NOMO-1 (cell line): ENCODE measurements around the gene ANAPC16.
"Not testable (repeated sequence)": the region's sequence is repeated elsewhere in the genome, so short reads cannot be mapped to it uniquely, and the experiment has no call there.

Experiments used
- DNase-seq, 2 experiments: peaks; one replicate each; lab custom pipeline; 2025; ENCODE audit not compliant: unreplicated experiment in 2 of 2; lab: John Stamatoyannopoulos, UW

The ANAPC16 gene

DNA sequence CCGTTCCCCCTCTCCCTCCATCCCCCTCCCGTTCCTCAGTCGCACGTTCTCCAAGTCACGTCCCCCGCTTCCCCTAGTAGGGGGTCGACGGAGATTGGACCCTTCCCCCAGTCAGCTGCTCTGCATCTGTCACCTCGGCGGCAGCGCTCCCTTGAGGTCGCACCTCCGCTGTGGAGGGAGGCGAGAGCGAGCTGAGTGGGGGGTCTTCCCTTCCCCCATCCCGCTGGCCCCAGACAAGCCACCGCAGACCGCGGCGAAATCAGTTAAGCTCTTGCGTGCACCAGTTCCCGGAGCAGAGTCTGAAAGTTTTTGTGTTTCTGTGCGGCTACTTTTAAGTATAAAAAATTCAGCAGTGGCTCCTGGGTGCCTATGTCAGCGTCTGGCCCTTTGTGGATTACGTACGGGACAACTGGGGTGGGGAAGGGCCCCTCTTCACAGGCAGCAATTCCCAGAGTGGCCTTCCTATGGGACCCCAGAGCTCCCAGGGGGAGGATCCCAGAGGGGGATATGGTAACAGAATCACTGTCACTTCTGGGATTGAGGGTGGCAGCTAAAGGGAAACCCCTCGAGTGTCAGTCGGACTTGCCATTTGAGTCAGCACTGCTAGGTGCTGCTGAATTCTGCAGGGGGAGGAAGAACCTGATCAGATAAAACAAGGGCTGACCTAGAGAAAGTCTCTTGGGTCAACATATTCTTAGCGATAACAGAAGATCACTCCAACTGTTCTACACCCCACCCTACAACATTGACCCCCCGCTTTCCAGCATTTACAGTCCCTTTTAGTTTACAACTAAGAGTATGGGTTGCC lies 45.4 kb downstream of the ANAPC16 start:
- DNase-seq, result peak; percentile 38 to 51

DNA sequence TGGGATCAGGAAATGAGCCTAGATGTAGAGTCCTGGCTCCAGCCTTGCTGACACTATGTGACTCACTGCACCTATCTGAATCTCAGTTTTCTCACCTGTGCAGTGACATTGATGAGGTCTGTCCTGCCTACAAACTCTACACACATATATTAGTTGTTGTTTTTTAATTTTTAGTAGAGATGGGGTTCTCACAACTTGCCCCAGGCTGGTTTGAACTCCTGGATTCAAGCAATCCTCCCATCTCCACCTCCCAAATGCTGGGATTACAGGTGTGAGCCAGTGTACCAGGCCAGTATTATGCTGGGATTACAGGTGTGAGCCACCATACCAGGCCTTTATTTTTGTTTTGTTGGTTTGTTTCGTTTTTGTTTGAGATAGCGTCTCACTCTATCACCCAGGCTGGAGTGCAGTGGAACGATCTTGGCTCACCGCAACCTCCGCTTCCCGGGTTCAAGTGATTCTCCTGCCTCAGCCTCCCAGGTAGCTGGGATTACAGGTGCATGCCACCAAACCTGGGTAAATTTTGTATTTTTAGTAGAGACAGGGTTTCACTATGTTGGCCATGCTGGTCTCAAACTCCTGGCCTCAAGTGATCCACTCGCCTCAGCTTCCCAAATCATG lies 46.1 kb downstream of the ANAPC16 start:
- no peak for DNase-seq

DNA sequence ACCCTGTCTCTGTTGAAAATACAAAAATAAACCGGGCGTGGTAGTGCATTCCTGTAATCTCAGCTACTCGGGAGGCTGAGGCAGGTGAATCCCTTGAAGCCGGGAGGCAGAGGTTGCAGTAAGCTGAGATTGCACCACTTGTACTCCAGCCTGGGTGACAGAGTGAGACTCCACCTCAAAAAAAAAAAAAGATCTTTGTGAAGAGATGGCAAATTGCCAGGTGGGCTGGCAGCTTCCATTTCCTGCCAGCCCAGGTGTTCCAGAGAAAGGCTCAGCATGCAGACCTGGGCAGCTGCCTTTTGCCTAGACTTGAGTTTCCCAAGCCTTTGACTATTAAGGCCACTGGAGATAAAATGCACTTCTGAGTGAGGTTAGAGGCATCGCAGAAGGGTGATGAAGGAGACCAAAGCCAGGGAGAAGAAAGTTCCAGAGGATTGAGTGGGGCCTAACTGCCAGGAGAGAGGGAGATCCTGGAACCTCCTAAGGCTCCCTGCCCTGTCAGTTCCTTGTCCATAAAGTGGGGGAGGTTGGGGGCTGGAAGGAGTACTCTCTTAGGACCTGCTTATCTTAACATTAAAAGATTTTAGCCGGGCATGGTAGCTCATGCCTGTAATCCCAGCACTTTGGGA lies 47.9 kb downstream of the ANAPC16 start:
- no peak for DNase-seq

DNA sequence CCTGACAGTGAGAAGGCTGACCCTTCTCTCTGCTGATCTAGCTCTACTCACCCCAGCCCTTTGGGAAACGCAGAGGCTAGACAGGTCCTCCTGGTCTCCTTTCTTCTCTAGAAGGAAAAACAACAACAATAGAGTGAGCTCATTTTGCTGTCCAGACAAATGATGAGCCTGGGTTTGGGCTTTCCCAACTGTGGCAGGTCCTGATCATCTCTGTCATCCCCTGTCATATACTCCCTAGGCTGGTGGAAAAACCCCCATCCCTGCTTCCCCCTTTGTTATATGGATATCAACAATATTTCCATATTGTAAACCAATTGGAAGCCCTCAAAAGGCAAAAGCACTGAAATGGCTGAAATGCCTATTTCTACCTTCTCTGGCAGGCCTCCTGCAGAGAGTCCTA lies 48.7 kb downstream of the ANAPC16 start:
- DNase-seq, result no peak

DNA sequence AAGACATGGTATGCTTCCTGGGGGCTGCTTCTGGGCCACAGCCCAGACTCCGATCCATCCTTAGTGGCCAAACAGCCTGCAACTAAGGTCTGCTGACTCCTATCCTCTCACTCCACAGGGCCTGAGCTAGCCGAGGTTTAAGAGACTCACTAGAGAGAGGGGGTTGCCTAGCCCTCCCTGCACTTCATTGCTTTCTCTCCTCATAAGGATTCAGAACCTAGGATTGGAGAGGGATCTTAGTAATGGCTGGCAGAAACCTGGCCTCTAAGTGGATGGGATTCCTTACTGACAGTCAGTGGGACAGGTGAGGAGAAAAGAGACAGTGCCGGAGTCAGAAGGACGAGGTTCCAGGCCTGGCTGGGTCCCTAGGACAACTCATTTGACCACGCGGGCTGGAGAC lies 49.7 kb downstream of the ANAPC16 start:
- DNase-seq, result no peak

DNA sequence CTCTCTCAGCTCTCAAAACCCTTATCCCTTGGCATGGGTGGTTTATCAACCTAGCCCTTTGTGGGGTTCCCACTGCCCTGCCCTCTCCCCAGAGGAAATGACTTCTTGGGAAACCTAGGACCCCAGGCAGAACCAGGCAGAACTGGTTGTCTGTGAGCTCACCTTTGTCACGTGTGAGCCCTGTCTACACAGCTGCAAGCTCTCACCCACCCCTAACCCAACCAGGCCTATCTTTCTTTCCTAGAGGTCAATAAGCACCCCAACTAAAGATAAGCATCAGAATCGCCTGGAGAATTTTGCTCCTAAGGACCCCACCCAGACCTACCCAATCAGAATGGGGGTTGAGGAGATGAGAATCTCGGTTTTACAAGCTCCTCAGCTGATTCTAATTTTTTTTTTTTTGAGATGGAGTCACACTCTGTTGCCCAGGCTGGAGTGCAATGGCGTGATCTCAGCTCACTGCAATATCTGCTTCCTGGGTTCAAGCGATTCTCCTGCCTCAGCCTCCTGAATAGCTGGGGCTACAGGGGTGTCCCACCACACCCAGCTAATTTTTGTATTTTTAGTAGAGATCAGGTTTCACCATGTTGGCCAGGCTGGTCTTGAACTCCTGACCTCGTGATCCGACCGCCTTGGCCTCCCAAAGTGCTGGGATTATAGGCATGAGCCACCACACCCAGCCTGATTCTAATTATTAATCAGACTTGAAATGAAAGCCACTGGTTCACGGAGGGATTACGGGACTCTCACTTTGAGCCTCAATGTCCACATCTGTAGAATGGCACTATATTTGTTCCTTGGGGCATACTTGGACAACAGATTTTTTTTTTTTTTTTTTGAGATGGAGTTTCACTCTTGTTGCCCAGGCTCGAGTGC lies 50.4 kb downstream of the ANAPC16 start:
- DNase-seq, result no peak

DNA sequence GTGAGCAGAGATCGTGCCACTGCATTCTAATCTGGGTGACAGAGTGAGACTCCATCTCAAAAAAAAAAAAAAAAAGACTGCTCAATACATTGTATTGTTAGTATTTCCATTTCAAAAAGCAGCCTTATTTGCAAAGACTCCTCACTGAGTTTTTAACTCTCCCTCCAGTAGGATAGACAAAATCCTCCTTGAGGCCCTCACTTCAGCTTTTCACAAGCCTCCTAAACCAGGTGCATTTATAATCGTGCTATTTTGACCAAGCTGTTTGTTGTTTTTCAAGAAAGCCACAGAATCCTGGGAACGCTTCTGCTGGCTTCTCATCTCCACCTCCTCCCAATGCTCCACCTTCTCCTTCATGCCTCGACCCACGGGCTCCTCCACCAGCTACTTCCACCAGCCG lies 51.6 kb downstream of the ANAPC16 start:
- no peak for DNase-seq

DNA sequence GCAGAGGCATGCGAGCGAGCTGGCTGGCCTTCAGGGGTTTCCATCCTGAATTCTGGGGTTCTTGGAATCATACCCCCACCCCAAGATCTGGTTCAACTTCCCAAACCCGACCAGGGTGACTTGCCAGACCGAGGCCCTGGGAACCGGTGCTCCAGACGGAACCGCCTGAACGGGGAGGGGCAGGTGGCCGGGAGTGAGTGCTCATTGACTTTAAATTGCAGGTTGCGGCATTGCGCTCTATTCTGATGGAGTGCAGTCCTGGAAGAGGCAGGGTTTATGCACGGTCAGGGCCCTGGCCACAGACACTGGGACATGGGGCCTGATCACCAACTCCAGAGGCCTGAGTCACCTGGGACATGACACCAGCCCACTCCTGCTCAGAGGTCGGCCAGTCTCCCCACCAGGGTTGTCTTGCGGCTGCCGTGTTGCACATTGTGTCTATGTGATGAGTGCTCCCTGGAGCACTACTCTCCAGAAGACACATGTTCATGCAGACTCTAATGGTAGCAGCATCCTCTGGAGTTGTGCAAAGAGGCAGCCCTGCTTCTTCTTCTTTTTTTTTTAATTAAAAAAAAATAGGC lies 52.1 kb downstream of the ANAPC16 start:
- no peak for DNase-seq

DNA sequence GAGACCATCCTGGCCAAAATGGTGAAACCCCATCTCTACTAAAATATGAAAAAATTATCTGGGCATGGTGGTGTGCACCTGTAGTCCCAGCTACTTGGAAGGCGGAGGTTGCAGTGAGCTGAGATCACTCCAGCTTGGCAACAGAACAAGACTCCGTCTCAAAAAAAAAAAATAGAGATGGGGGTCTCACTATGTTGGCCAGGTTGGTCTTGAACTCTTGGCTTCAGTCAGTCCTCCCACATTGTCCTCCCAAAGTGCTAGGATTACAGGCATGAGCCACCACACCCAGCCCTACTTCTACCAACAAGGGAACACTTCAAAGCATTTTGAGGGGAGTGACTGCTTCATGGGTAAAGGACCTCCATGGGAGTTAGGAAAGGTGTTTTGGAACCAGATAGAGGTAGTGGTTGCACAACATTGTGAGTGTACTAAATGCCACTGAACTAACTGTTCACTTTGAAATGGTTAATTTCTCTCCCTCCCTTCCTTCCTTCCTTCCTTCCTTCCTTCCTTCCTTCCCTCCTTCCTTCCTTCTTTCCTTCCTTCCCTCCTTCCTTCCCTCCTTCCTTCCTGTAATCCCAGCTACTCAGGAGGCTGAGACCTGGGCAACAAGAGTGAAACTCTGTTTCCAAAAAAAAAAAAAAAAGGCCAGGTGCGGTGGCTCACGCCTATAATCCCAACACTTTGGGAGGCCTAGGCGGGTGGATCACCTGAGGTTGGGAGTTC lies 52.8 kb downstream of the ANAPC16 start:
- not testable (repeated sequence) for DNase-seq

DNA sequence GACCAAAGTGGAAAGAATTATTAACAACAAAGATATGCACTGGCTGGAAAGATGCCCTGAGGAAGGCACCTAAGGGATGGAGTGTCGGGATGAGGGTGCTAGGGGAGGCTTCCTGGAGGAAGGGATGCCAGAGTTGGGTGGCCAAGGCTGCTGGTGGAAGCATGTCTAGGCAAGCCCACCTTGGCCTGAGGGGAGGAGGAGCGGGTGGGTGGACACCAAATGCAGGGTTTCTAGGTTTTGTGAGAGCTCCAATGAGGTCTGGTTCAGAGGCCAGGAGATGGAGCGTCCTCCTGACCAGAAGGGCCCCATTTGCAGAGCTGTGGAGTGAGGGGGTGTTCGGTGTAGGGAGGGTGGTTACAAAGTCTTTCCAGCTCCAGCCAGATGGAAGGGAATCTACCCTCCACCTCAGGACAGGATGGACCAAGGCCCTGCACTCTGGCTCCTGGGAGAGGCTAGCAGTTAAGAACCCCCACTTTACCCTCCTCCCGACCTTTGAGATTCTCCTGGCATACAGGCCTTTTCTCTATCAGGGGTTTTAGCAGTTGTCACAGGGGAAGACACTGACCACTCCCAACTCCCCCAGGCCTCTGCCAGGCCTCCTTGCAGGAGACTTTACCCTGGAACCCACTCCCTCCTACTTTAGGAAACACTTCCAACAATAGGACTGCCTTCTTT lies 54.9 kb downstream of the ANAPC16 start:
- no peak for DNase-seq

DNA sequence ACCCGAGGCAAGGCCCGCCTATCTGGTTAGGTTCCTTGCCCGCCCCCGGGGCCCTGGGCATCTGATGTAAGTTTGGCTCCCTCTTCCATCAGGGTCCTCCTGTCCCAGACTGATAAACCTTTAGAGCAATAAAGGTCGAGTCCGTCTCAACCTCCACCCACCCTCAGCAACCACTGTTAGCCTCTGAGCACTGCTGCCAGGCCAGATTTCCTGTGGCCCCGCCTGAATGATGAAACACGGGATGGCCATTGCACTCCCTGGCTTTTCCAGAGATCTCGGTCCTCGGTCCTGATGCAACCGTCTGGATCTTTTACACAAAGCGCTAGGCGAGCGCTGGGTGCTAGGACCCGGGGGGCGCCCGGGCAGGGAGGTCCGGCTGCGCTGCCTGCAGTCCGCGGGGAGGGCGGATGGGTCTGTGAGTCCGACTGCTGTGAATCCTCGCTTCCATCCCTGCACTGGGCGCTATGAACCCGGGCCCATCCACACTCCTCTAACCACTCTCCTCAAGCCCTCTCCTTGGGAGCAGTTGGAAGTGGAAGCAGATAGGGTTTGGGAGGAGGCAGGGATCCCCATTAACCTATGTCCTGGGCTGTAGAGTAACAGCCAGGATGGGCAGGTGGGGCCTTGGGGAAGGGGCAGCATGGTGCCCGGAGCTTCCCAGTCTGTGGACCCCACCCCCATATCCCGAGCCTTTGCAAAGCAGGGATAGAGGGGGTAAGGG lies 57.0 kb downstream of the ANAPC16 start:
- DNase-seq, result peak; percentile 39

DNA sequence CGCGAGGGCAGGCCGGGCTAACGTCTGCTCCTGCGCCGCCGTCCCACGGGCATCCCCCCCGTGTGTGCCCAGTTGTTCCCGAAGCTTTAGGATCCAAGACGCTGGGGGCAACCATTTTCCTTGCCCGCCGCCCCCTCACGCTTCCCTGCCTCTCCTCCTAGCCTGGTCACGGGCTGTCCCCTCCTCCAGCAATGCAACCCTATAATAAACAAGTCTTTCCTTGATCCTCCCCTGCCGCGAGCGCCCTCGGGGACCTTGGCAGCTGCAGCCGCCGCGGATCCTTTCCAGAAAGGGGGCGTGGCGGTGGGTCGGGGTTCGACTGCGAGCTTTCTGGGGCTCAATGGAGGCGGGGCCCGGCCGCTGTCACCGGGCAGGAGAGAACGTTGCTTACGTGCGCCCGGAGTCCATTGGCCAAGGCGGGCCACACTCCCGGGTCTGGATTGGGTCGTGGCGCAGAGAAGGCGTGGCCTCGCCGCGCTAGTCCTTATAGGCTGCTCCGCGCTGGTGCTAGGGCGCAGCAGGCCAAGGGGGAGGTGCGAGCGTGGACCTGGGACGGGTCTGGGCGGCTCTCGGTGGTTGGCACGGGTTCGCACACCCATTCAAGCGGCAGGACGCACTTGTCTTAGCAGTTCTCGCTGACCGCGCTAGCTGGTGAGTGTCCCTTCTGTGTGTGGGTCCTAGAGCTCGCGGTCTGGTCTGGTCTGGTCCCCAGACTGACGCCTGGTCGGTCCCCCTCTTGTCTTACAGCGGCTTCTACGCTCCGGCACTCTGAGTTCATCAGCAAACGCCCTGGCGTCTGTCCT lies 57.8 kb downstream of the ANAPC16 start, which contains the start of gene DDIT4:
Gene DDIT4, plus strand, starts transcription at position 515 of the 803 bp plus-strand sequence. CDS start 293 bp downstream, outside the sequence.
- peak; percentile 98 to 99 for DNase-seq

DNA sequence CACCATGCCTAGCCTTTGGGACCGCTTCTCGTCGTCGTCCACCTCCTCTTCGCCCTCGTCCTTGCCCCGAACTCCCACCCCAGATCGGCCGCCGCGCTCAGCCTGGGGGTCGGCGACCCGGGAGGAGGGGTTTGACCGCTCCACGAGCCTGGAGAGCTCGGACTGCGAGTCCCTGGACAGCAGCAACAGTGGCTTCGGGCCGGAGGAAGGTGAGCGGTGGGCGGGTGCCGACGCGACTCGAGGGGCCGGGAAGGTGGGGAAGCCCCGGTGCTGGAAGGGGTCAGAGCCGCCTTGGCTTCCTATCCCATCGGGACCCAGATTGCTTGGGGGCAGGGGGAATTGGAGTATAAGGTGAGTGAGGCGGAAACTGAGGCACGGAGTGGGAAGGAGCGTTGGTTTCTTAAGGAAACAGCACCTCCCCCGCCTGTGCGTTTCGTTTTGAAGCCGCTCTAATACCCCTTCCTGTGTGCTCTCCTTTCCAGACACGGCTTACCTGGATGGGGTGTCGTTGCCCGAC lies 58.5 kb downstream of the ANAPC16 start:
- DNase-seq, result no peak

DNA sequence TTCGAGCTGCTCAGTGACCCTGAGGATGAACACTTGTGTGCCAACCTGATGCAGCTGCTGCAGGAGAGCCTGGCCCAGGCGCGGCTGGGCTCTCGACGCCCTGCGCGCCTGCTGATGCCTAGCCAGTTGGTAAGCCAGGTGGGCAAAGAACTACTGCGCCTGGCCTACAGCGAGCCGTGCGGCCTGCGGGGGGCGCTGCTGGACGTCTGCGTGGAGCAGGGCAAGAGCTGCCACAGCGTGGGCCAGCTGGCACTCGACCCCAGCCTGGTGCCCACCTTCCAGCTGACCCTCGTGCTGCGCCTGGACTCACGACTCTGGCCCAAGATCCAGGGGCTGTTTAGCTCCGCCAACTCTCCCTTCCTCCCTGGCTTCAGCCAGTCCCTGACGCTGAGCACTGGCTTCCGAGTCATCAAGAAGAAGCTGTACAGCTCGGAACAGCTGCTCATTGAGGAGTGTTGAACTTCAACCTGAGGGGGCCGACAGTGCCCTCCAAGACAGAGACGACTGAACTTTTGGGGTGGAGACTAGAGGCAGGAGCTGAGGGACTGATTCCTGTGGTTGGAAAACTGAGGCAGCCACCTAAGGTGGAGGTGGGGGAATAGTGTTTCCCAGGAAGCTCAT lies 59.0 kb downstream of the ANAPC16 start:
- DNase-seq, result peak; percentile 20 to 50

DNA sequence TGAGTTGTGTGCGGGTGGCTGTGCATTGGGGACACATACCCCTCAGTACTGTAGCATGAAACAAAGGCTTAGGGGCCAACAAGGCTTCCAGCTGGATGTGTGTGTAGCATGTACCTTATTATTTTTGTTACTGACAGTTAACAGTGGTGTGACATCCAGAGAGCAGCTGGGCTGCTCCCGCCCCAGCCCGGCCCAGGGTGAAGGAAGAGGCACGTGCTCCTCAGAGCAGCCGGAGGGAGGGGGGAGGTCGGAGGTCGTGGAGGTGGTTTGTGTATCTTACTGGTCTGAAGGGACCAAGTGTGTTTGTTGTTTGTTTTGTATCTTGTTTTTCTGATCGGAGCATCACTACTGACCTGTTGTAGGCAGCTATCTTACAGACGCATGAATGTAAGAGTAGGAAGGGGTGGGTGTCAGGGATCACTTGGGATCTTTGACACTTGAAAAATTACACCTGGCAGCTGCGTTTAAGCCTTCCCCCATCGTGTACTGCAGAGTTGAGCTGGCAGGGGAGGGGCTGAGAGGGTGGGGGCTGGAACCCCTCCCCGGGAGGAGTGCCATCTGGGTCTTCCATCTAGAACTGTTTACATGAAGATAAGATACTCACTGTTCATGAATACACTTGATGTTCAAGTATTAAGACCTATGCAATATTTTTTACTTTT lies 59.7 kb downstream of the ANAPC16 start:
- DNase-seq, result no peak

DNA sequence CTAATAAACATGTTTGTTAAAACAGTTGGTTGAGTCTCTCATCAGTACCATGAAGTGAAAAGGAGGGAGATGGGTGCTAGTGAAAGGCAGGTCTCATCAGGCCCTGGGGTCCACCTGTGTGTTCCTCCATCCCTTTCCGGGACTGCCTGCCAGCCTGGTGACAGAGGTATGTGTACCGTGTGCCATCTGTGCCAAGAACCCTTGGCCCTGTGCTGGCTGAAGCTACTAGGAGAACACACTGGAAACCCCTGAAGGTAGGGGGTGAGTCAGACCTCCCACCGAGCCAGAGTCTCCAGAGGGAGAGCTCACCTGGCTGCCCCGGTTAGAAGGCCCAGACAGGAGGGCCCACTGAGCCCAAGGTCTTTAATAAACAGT lies 60.2 kb downstream of the ANAPC16 start:
- DNase-seq, result no peak
